Measurements from ENCODE around the gene CFAP43. TPM values are rescaled to one million over a fixed set of nuclear protein-coding genes. Genes with fewer than 3 reads are reported as not detected.

CFAP43 gene
- total and polyA plus RNA-seq, 2 of the 8 experiments (the other 6 are each of a cell fraction or from before 2014, with no cell fraction given), result 0.11 to 0.27 TPM

DNA sequence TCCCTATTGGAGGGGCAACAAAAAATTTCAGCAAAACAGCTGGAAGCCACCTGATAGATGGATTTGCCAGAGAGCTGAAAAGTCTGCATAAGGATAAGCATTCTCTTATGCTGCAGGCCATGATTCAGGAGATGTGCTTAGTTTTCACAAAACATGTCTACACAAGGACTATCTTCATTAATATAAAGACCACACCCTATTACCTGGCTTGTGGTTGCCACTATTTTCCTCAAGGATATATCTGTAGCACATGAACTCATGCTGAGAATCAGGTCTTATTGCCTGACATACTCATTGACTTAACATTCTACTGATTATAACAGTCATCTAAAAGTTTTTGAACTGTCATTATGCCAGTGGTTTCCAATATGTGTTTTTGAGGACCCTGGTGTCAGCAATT, 139.4 kb downstream of the CFAP43 start (continued):
- TF ChIP-seq, protein P1, sequence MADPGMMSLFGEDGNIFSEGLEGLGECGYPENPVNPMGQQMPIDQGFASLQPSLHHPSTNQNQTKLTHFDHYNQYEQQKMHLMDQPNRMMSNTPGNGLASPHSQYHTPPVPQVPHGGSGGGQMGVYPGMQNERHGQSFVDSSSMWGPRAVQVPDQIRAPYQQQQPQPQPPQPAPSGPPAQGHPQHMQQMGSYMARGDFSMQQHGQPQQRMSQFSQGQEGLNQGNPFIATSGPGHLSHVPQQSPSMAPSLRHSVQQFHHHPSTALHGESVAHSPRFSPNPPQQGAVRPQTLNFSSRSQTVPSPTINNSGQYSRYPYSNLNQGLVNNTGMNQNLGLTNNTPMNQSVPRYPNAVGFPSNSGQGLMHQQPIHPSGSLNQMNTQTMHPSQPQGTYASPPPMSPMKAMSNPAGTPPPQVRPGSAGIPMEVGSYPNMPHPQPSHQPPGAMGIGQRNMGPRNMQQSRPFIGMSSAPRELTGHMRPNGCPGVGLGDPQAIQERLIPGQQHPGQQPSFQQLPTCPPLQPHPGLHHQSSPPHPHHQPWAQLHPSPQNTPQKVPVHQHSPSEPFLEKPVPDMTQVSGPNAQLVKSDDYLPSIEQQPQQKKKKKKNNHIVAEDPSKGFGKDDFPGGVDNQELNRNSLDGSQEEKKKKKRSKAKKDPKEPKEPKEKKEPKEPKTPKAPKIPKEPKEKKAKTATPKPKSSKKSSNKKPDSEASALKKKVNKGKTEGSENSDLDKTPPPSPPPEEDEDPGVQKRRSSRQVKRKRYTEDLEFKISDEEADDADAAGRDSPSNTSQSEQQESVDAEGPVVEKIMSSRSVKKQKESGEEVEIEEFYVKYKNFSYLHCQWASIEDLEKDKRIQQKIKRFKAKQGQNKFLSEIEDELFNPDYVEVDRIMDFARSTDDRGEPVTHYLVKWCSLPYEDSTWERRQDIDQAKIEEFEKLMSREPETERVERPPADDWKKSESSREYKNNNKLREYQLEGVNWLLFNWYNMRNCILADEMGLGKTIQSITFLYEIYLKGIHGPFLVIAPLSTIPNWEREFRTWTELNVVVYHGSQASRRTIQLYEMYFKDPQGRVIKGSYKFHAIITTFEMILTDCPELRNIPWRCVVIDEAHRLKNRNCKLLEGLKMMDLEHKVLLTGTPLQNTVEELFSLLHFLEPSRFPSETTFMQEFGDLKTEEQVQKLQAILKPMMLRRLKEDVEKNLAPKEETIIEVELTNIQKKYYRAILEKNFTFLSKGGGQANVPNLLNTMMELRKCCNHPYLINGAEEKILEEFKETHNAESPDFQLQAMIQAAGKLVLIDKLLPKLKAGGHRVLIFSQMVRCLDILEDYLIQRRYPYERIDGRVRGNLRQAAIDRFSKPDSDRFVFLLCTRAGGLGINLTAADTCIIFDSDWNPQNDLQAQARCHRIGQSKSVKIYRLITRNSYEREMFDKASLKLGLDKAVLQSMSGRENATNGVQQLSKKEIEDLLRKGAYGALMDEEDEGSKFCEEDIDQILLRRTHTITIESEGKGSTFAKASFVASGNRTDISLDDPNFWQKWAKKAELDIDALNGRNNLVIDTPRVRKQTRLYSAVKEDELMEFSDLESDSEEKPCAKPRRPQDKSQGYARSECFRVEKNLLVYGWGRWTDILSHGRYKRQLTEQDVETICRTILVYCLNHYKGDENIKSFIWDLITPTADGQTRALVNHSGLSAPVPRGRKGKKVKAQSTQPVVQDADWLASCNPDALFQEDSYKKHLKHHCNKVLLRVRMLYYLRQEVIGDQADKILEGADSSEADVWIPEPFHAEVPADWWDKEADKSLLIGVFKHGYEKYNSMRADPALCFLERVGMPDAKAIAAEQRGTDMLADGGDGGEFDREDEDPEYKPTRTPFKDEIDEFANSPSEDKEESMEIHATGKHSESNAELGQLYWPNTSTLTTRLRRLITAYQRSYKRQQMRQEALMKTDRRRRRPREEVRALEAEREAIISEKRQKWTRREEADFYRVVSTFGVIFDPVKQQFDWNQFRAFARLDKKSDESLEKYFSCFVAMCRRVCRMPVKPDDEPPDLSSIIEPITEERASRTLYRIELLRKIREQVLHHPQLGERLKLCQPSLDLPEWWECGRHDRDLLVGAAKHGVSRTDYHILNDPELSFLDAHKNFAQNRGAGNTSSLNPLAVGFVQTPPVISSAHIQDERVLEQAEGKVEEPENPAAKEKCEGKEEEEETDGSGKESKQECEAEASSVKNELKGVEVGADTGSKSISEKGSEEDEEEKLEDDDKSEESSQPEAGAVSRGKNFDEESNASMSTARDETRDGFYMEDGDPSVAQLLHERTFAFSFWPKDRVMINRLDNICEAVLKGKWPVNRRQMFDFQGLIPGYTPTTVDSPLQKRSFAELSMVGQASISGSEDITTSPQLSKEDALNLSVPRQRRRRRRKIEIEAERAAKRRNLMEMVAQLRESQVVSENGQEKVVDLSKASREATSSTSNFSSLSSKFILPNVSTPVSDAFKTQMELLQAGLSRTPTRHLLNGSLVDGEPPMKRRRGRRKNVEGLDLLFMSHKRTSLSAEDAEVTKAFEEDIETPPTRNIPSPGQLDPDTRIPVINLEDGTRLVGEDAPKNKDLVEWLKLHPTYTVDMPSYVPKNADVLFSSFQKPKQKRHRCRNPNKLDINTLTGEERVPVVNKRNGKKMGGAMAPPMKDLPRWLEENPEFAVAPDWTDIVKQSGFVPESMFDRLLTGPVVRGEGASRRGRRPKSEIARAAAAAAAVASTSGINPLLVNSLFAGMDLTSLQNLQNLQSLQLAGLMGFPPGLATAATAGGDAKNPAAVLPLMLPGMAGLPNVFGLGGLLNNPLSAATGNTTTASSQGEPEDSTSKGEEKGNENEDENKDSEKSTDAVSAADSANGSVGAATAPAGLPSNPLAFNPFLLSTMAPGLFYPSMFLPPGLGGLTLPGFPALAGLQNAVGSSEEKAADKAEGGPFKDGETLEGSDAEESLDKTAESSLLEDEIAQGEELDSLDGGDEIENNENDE (IDR thresholded peaks at IDR 0.05; ENCODE audit: insufficient replicate concordance, low read length), result no peak
- TF ChIP-seq TEAD4 (IDR thresholded peaks at IDR 0.05; ENCODE audit: low read depth, low read length) (no peak), SUZ12 (IDR thresholded peaks at IDR 0.05; ENCODE audit: low read length) (no peak), EGR1 (IDR thresholded peaks at IDR 0.05; ENCODE audit: borderline replicate concordance, low read depth, low read length) (no peak), HDAC2 (IDR thresholded peaks at IDR 0.05; ENCODE audit: borderline replicate concordance in 1 of 2, low read depth in 2 of 2, low read length in 2 of 2) (no peak), PHF8 (conservative IDR thresholded peaks at IDR 0.05; ENCODE audit: low read depth, low read length) (no peak), CBX5 (IDR thresholded peaks at IDR 0.05; ENCODE audit: low read depth, low read length) (no peak), JUND (IDR thresholded peaks at IDR 0.05; ENCODE audit: low read length) (no peak), SP1 (IDR thresholded peaks at IDR 0.05; ENCODE audit: low read depth, low read length) (no peak), KDM1A (IDR thresholded peaks at IDR 0.05; ENCODE audit: borderline replicate concordance, low read length) (no peak), SRF (IDR thresholded peaks at IDR 0.05; ENCODE audit: low read depth, low read length) (no peak)
- TF ChIP-seq, protein P2, sequence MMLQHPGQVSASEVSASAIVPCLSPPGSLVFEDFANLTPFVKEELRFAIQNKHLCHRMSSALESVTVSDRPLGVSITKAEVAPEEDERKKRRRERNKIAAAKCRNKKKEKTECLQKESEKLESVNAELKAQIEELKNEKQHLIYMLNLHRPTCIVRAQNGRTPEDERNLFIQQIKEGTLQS (IDR thresholded peaks at IDR 0.05; ENCODE audit: insufficient read depth, low read depth, low read length), result no peak

All from H1 (cell line).